Pulmonary artery endothelial cell (primary cell): ENCODE measurements around the gene LILRA5. TPM values are rescaled to one million over a fixed set of nuclear protein-coding genes. Genes with fewer than 3 reads are reported as not detected.
"Not testable (repeated sequence)": the region's sequence is repeated elsewhere in the genome, so short reads cannot be mapped to it uniquely, and the experiment has no call there.

Experiments used
- DNase-seq: peaks from one replicate; pipeline ENCODE4 v3.0.0-alpha.2; 2011; ENCODE audit warnings: low read depth, low spot score
- total RNA-seq: library from RNA; depleted of rRNA; stranded (reverse); fragments of >200 nt; gene quantifications from 2 replicates; pipeline ENCODE4 v1.2.3, GENCODE V29; 2014

LILRA5 gene
- total RNA-seq, 1 donor from 2014 or later, result not detected

DNA sequence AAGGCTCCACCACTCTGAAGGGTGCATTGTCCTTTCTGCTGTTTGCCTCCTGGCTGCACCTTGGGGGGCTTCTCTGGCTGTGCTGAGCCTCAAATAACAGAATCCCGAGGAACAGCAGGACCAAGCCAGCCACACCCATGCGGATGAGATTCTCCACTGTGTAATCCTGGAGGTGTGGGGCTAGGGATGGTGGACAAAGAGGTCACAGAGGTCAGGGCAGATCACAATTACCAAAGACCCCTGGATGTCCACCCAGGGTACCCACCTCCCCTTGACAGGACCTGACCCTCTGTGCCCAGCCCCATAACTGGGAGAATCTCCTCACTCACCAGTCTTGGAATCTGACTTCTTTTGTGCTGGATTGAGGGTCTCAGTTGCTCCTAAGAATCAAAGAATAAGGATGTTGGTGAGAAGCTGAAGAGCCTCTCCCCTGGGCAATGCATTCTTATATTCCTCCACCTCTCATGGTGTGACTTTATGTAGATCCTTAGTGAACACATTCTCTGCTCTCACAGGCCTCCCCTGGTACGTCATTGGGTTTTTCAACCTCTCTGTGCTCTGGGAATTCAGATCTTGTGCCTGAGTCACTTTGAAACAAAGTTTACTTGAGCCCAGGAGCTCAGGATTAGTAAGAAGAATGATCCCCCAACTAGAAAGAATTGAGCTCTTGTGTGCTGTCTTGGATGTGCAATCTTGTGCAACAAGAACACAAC lies 20.8 kb upstream of the LILRA5 start:
- no peak for DNase-seq

DNA sequence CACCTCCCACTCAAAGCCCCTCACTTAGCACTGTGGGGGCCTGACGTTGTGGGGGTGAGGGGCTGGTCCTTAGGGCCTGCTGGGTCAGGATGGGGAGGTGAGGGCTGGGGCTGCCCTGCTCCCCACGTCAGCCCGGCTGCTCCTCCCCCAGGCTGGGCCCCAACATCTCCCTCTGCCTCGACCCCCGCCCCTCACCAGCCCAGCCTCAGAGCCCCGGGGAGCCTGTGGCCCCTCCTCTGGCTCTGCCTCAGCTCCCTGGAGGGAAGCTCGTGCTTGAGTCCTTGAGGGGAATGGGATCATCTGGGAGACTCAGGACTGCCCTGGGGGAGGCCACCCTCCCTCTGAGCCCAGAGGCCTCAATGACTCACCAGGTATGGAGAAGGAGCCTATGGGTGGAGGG lies 19.2 kb upstream of the LILRA5 start:
- DNase-seq, result no peak

DNA sequence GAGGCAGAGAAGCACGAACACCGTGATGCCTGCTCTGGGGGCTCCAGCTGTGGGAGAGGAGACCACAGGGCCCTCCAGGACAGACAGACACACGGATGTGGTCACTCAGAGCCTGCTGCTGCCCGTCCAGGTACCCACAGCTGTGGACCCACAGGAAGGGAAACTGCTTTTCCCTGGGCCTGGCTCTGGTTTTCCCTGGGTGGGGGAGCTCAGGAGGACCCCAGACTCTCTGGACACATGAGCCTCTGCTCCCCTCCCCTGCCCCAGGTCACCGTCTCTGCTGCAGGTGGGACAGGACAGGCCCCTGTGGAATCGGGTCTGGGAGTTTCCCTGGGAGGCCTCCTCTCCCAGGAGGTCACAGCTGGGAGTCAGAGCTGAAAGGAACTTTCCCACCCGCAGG lies 18.7 kb upstream of the LILRA5 start:
- no peak for DNase-seq

DNA sequence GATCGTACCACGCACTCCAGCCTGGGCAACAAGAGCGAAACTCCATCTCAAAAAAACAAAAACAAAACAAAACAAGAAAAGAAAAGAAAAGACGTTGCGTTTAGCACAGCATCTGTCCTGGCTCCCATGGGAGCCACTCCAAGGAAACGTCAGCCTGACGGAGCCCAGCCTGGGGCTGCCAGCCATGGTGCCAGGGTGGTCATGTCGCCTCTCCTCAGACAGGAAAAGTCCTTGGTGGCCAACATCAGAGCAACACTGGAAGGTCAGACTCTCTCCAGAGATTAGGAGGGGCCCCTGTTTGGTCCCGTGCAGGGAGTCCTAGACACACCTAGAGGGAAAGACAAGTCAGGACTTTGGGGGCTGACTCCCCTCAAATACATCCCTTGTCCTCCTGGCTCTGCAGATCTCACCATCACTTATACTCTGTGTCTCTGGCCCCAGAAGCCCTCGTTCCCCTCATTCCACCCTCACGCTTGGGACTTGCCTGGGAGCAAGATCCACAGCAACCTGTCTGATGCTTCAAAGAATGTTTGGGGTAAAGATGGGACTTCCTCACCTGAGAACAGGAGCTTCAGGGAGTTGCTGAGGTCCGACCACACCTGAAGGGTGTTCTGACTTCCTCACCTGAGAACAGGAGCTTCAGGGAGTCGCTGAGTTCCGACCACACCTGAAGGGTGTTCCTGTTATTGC lies 16.7 kb upstream of the LILRA5 start:
- DNase-seq, result no peak

DNA sequence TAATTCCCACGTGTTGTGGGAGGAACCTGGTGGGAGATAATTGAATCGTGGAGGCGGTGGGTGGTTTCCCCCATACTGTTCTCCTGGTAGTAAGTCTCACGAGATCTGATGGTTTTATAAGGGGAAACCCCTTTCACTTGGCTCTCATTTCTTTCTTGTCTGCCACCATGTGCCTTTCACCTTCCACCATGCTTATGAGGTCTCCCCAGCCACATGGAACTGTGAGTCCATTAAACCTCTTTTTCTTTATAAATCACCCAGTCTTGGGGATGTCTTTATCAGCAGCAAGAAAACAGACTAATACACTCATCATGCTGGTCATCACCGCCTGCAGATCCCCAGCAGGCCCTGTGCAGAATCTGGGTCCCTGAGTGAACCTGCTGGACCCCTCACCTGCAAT lies 15.8 kb upstream of the LILRA5 start:
- not testable (repeated sequence) for DNase-seq

DNA sequence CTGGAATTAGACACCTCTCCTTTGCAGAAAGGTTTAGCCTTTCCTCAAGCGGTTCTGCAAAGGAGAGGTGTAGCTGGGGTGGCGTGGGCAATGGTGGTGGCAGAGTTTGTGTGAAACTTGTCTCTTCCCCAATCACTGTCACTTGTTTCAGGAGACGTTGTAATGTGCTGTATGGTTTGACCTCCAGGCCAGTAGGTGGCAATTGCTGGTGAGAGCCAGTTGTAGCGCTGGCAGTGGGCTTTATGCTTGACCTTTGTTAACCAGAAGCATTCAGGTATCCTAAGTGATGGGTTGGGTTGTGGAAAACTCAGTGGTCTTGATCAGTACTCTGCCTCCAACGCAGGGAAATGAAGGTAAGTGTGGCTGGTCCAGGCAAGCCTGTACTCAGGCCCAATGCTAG lies 12.7 kb upstream of the LILRA5 start:
- no peak for DNase-seq

DNA sequence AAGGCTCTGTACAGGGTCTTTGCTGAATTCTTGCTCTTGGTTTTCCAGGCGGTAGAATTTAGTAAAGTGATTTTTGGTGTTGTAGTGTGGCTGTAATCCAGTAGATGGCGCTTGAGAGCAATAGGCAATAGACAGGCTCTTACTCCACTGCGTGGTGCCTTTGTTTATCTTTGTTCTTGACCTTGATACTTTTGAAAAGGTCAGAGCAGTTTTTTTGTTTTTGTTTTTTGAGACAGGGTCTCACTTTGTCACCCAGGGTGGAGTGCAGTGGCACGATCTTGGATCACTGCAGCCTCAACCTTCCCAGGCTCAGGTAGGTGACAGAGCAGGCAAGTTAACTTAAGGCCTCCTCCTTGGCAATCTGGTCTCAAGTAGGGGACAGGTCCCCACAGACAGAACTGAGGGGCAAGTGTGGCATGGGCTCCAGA lies 12.2 kb upstream of the LILRA5 start:
- no peak for DNase-seq

DNA sequence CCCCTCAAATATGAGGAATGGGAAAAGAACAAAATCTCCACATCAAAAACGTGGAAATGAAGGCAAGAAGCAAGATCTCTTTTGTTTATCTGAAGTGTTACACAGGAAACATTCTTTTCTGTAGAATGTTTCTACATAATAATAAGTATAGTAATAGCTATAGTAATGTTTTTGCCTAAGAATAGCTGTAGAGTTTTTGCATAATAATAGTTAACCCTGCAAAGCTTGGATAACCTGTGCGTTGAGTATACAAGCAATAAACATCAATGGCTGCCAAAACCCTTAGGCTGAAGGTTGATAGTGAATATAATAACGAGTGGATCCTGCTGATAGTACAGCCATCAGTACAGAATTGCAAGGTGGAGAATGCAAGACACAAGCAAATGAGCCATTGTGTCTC lies 11.1 kb upstream of the LILRA5 start:
- DNase-seq, result no peak

DNA sequence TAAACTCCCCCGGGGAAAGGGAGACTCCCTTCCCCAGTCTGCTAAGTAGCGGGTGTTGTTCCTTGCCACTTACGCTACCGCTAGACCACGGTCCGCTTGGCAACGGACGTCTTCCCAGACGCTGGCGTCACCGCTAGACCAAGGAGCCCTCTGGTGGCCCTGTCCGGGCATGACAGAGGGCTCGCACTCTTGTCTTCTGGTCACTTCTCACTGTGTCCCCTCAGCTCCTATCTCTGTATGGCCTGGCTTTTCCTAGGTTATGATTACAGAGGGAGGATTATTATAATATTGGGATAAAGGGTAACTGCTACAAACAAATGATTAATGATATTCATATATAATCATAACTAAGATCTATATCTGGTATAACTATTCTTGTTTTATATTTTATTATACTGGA lies 10.0 kb upstream of the LILRA5 start:
- DNase-seq, result not testable (repeated sequence)

DNA sequence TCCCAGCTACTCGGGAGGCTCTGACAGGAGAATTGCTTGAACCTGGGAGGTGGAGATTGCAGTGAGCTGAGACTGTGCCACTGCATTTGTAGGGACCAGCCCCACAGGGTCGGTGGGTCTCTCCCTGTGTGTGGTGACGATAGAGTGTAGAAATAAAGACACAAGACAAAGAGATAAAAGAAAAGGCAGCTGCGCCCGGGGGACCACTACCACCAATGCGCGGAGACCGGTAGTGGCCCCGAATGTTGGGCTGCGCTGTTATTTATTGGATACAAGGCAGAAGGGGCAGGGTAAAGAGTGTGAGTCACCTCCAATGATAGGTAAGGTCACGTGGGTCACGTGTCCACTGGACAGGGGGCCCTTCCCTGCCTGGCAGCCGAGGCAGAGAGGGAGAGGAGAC lies 9.3 kb upstream of the LILRA5 start:
- not testable (repeated sequence) for DNase-seq

DNA sequence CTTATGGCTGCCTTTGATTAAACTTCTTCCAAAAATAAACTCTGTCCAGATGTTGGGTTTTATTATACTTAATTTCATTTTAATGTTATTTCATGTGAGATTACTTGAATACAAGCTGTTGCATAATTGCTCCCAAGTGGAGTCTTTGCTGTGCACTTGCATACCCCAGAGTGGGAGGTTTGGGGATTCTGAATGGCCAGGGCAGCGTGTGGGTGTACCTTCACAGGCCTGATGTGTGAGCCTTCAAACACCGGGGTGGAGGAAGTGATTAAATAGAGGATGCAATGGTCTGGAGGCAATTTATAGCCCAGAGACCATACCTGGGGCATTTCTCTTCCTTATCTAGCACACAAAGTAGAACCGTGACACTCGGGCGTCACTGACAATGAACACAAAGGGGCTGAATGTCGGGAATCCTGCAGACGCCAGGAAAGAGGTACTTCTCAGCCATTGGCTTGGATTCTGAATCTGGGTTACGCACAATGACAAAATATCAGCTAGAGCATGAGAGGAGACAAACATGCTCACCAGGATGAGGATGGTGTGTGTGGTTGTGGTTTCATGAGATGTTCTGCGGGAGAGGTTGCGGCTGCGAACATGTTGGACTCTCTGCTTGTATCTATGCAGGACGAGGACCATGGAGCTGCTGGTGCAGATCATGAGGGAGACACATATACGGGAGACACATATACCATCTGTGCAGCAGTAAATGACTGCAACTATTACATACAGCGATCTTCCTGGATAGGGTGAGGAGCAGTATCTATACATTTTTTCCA lies 7.1 kb upstream of the LILRA5 start:
- DNase-seq, result no peak

DNA sequence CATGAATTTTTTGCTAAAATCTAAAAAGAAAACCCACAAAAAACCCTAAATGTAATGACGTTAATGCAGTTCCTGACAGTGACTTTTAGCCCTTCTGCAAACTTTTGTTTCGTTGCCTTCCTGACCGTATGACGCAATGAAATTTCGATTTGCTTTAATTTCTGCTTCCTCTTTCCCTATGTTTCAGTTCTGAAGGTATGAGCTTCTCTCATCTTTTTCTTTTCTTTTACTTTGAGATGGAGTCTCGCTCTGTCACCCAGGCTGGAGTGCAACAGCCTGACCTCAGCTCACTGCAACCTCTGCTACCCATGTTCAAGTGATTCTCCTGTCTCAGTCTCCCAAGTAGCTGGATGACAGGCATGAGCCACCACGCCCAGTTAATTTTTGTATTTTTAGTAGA lies 6.1 kb upstream of the LILRA5 start:
- DNase-seq, result no peak

DNA sequence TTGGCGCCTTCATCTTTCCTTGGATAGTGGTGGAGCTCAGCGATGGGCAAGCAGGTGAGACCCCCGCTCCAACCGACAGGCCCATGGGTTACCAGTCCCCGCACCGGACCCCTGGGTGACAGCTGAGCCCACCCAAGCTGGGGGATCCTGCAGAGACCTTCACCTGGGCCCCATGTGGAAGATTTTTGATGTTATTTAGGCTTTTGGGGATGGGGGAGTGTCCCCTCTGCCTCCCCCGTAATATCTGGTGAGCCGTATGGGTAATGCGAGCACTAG lies 4.9 kb upstream of the LILRA5 start:
- DNase-seq, result no peak

DNA sequence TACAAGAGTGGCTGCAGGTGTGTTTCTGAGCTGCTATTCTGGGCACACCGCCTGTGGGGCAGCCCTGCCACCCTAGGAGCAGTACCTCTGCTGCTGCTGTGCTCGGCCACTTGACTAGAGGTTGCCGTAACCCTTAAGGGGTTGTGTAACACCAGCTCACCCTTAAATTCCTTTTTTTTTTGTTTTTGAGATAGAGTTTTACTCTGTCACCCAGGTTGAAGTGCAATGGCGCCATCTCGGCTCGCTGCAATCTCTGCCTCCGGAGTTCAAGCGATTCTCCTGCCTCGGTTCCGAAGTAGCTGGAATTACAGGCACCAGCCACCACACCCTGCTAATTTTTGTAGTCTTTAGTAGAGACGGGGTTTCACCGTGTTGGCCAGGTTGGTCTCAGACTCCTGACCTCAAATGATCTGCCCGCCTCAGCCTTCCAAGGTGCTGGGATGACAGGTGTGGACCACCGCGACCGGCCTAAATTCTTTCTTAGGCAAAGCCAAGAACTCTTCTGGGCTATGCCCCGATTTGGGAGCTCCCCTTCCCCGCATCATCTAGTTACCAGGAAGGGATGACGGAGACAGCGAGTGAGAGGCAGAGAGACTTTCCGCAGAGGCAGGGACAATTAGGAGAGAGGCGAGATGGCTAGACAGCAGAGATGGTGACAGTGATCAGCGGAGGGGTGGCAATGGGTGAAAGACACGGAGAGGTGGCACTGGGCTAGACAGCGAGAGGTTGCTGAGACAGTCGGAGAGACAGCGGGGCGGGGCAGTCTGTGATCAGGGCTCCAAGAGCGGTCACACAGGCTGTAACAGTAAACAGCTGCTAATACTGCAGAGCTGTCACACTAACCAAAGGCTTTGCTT lies 4.4 kb upstream of the LILRA5 start:
- DNase-seq, result no peak

DNA sequence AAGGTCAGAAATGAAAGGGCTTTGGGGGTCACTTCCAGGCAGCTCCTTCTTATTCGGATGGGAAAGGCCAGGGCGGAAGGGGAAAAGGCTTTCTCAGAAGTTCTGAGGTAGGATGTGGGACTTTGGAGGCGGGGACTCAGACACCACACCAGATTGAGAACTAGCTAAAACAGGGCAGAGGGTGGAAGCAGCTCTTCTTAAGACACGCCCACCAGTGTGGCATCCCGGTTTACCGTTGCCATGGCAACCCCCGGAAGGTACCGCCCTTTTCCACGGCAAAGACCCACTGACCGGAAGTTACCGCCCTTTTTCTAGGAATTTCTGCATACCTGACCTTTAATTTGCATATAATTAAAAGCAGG lies 3.8 kb upstream of the LILRA5 start:
- no peak for DNase-seq

DNA sequence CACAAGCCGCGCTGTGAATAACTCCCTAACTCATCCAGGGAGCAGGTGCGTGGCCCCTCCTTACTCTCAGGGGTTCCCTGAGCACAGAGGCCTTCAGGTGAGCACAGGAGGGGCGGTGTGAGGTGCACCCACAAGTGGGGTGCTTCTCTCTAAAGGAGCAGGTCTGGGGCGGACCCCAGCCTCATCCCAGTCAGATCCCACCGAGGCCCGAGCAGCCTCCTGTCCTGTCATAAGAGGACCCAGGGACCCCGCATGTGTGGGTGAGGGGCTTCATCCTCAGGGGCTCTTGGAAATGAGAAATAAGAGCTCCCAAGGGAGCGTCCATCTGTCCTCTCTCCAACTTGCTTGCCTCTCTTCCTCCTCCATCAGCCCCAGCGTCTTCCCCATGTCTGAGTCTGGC lies 3.0 kb upstream of the LILRA5 start:
- DNase-seq, result no peak

DNA sequence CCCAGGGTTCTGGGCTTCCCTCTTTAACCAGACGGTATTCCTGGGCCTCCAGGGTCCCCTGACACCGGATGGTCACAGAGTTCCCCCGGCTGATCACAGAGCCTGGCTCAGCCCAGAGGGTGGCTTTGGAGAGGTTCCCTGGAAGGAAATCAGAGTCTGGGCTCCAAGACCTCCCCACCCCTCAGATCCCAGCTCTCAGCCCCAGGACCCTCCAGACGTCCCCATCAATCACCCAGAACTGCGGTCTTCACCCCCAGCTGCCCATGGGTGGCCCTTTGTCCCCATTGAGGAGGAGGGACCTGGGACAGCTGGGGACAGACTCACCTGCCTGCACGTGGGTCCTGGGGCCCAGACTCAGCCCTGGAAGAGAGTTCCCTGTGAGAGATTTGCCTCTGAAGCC lies 955 bp downstream of the LILRA5 start:
- DNase-seq, result no peak

DNA sequence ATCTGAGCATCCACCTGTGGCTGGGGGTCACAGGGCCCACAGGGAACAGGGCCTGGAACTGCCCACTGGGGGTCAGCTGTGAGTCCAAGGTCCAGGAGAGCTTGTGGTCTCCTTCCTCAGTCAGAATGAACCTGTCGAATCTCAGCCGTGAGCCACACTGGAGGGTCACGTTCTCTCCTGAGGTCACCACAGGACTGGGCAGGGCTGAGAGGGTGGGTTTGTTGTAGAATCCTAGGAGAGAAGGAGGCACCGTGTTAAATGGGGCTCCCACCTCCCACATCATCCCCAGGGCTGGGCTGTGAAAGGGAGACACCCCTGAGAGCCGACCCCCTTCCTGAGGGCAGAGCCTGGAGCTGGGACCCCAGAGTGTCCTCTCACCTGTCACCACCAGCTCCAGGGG lies 1.5 kb downstream of the LILRA5 start:
- no peak for DNase-seq

DNA sequence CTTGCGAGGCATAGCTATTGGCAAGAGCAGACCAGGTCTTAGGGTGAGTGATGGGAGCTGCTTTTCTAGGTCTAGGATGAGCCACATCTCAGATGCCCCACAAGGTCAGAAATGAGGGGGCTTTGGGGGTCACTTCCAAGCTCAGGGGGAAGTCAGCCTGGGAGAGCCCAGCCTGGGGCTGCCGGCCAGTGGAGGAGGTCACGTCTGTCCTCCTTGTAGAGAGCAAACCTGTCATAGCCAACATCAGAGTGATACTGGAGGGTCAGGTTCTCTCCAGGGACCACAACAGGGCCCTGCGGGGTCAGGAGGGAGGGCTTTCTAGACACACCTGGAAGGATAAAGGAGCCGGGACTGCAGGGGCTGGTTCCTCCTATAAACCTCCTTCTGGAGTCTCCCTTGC lies 2.4 kb downstream of the LILRA5 start:
- DNase-seq, result no peak

DNA sequence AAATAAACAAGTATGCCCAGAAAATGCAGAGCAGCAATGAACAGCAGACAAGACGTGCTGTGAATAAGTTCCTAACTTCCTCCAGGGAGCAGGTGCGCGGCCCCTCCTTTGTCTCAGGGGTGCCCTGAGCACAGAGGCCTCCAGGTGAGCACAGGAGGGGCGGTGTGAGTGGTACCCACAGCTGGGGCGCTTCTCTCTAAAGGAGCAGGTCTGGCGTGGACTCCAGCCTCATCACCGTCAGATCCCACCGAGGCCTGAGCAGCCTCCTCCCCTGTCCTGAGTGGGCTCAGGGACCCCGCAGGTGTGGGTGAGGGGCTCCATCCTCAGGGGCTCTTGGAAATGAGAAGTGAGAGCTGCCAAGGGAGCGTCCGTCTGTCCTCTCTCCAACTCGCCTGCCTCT lies 3.2 kb downstream of the LILRA5 start:
- DNase-seq, result no peak

DNA sequence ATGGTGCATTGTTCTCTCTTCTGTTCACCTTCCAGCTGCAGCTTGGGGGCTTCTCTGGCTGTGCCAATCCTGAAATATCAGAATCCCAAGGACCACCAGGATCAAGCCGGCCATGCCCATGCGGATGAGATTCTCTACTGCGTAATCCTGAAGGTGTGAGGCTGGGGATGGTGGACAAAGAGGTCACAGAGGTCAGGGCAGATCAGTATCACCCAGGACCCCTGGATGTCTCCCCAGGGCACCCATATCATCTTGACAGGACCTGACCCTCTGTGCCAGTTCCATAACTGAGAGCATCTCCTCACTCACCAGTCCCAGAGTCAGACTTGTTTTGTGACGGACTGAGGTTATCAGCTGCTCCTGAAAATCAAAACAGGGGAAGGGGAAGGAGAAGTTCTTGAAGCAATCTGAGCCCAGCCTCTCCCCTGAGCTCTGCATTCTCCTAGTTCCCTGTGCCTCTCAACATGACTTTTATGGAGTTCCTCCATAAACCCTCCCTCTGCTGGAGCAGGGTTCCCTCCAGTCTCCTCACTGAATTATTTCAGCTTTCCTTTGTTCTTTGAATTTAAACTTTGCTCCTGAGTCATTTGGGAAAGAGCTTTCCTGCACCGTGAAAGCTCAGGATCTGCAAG lies 5.5 kb downstream of the LILRA5 start:
- no peak for DNase-seq
